B cell (primary cell): Measurements from ENCODE around the gene EHBP1L1. TPM values are rescaled to one million over a fixed set of nuclear protein-coding genes. Genes with fewer than 3 reads are reported as not detected.
A peak's percentile ranks its signal among the peaks of the same experiment; 100 is the strongest.

ENCODE experiments used
- ATAC-seq: fragments of 200-7000 bp; cut with Tn5 transposase; one replicate; pipeline ENCODE4 v1.10.0; 2021; ENCODE audit warnings: low read depth, mild to moderate bottlenecking, moderate number of reproducible peaks, moderate library complexity
- CTCF ChIA-PET: fragments of 350-600 bp; sonication (Branson Sonifier 250); formaldehyde crosslinking; loops from one replicate; lab custom pipeline; 2021; ENCODE audit warnings: antibody characterized with exemption, inconsistent platforms; lab: Charles Lee
- POLR2A ChIA-PET: fragments of 350-600 bp; sonication (Branson Sonifier 250); formaldehyde crosslinking; loops from one replicate; lab custom pipeline; 2021; ENCODE audit warnings: antibody characterized with exemption; lab: Charles Lee
- DNase-seq: peaks from one replicate; pipeline ENCODE4 v3.0.0; 2013
- H2AFZ ChIP-seq: 2 replicates; pipeline ENCODE4 v1.6.1; 2012; ENCODE audit warnings: mild to moderate bottlenecking, low read depth, low read length; ENCODE audit not compliant: insufficient read depth, poor library complexity, severe bottlenecking
- H3K27ac ChIP-seq, 2 donors: 1 replicate in 1 of 2; 2 replicates in 1 of 2; pipeline ENCODE4 v1.5.1; 2012 to 2013; ENCODE audit warnings: low read length in 2 of 2, mild to moderate bottlenecking in 2 of 2, moderate library complexity in 1 of 2
- H3K27me3 ChIP-seq, 4 experiments: fragments of 200-600 bp in 1 of 4; sonication (generic) in 1 of 4; replicated peaks in 1 of 4; 1 replicate in 2 of 4; 2 replicates in 2 of 4; pipeline versions ENCODE4 v1.6.1 to v1.7.0; 2013 to 2016; ENCODE audit warnings: low read length in 3 of 4, mild to moderate bottlenecking in 2 of 4, mixed read lengths in 1 of 4, moderate library complexity in 1 of 4; ENCODE audit not compliant: insufficient read depth in 4 of 4, control insufficient read depth in 3 of 4; ENCODE audit errors: control extremely low read depth in 1 of 4
- H3K36me3 ChIP-seq, 2 experiments: replicated peaks in 1 of 2; 1 replicate in 1 of 2; 2 replicates in 1 of 2; pipeline versions ENCODE4 v1.6.1 to v1.7.1; 2013; ENCODE audit warnings: low read length in 1 of 2; ENCODE audit not compliant: insufficient read depth in 2 of 2, control insufficient read depth in 1 of 2; ENCODE audit errors: control extremely low read depth in 1 of 2, extremely low read depth in 1 of 2
- H3K4me1 ChIP-seq, 2 donors: fragments of 200-600 bp in 1 of 2; sonication (generic) in 1 of 2; 1 replicate in 1 of 2; 2 replicates in 1 of 2; pipeline versions ENCODE4 v1.5.1 to v1.6.1; 2013 to 2017; ENCODE audit warnings: low read length in 2 of 2; ENCODE audit not compliant: control insufficient read depth in 2 of 2, insufficient read depth in 2 of 2
- H3K4me2 ChIP-seq: replicated peaks from 2 replicates; pipeline ENCODE3; 2012; ENCODE audit warnings: mild to moderate bottlenecking, low read depth, low read length; ENCODE audit not compliant: poor library complexity, severe bottlenecking
- H3K4me3 ChIP-seq, 5 experiments: fragments of 200-600 bp in 1 of 5; sonication (generic) in 1 of 5; 1 replicate in 3 of 5; 2 replicates in 2 of 5; pipeline versions ENCODE4 v1.5.1 to v1.7.0; 2011 to 2016; ENCODE audit warnings: low read length in 4 of 5, mild to moderate bottlenecking in 4 of 5, low read depth in 2 of 5, control low read depth in 1 of 5, moderate library complexity in 1 of 5; ENCODE audit not compliant: insufficient read depth in 1 of 5; ENCODE audit errors: control extremely low read depth in 1 of 5, extremely low read depth in 1 of 5
- H3K79me2 ChIP-seq: fragments of 200-600 bp; sonication (generic); one replicate; pipeline ENCODE4 v1.6.0; 2016; ENCODE audit warnings: low read length; ENCODE audit not compliant: control insufficient read depth, insufficient read depth
- H3K9ac ChIP-seq: fragments of 200-600 bp; sonication (generic); 2 replicates; pipeline ENCODE4 v1.6.1; 2017; ENCODE audit warnings: mild to moderate bottlenecking, low read length, moderate library complexity
- H3K9me3 ChIP-seq, 3 donors: one replicate each; pipeline versions ENCODE4 v1.6.1 to v1.7.1; 2013; ENCODE audit warnings: low read length in 2 of 3; ENCODE audit not compliant: control insufficient read depth in 2 of 3, insufficient read depth in 1 of 3; ENCODE audit errors: control extremely low read depth in 1 of 3
- H4K20me1 ChIP-seq: 2 replicates; pipeline ENCODE4 v1.6.0; 2012; ENCODE audit warnings: mild to moderate bottlenecking, low read length; ENCODE audit not compliant: insufficient read depth, control insufficient read depth, poor library complexity, severe bottlenecking
- H3K27ac Mint-ChIP-seq: one replicate; pipeline ENCODE4 v1.8.0; 2021; ENCODE audit warnings: mixed read lengths
- H3K27me3 Mint-ChIP-seq: one replicate; pipeline ENCODE4 v1.8.0; 2021; ENCODE audit warnings: mixed read lengths
- H3K4me1 Mint-ChIP-seq: one replicate; pipeline ENCODE4 v1.8.0; 2021; ENCODE audit warnings: mixed read lengths
- H3K4me3 Mint-ChIP-seq: one replicate; pipeline ENCODE4 v1.8.0; 2021; ENCODE audit warnings: mixed read lengths
- H3K9me3 Mint-ChIP-seq: one replicate; pipeline ENCODE4 v1.8.0; 2022; ENCODE audit warnings: mixed read lengths; ENCODE audit not compliant: insufficient read depth
- EZH2 ChIP-seq: IDR thresholded peaks from 2 replicates; pipeline ENCODE4 v1.6.1; 2012; ENCODE audit warnings: borderline replicate concordance, low read depth, mild to moderate bottlenecking, moderate library complexity, low read length; ENCODE audit not compliant: insufficient read depth, poor library complexity, severe bottlenecking
- WGBS: methylation state at CpG from one replicate; pipeline ENCODE4 v1.1.5; 2013; ENCODE audit warnings: missing lambda C conversion rate; ENCODE audit not compliant: insufficient coverage; 5-methylcytosine and 5-hydroxymethylcytosine counted together
- intact Hi-C: fragments of 100-400 bp; cut with micrococcal nuclease; formaldehyde crosslinking; loops from one replicate; pipeline ENCODE4 v1.10.0; 2022
- polyA plus RNA-seq: library from polyadenylated mRNA; depleted of rRNA; stranded (reverse); fragments of >200 nt; gene quantifications from 2 replicates; pipeline ENCODE4 v1.2.3, GENCODE V29; 2012
- total RNA-seq, 2 donors: library from RNA; stranded (reverse); fragments of 120-200 nt in 1 of 2; gene quantifications; 1 replicate in 1 of 2; 2 replicates in 1 of 2; pipeline versions ENCODE4 v1.2.3 to v1.2.4, GENCODE V29; 2013 to 2022
- TF ChIP-seq, protein P1 (sequence below): fragments of 200-600 bp; IDR thresholded peaks from one replicate; pipeline ENCODE4 v1.8.0; 2022; ENCODE audit warnings: antibody characterized with exemption, mild to moderate bottlenecking

EHBP1L1 gene
- total and polyA plus RNA-seq, 2 donors (not counting 1 experiment from before 2014, with no cell fraction given), result 202 to 279 TPM

DNA sequence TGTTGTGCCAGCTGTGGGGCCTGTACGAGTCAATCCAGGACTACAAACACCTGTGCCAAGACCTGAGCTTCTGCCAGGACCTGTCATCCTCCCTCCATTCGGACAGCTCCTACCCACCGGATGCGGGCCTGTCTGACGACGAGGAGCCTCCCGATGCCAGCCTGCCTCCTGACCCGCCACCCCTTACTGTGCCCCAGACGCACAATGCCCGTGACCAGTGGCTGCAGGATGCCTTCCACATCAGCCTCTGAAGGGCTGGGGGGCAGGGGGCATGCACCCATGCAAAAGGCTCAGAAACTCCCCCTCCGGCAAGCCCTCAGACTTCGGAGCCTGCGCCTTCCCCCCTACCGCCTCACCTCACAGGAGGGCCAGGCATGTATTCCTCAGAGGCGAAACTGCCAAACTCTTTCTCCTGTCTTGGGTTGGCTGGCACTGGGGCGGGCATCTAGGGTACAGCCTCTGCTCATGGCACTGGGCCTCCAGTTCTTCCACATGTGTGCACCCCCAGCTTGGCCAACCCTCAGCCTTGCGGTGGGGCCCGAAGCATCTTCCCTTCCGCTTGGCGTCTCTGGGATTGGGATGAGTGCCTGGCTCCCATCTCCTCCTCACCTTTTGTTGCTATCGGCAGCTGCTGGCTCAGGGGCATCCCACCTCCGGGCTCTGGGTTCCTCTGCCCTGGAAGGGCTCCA is 2.3 kb upstream of the EHBP1L1 start:
- Histone ChIP-seq H3K4me1 (peaks cover 51 to 76% of the 10 kb centered on the region in 2 donors), H3K9me3 (no peaks in the 10 kb centered on the region), H3K9ac (peak overlapping the region; percentile 83), H2AFZ (no peak overlapping the region), H3K4me2 (peak overlapping the region; percentile 100), H3K79me2 (peaks cover 42% of the 10 kb centered on the region), H4K20me1 (peaks cover 40% of the 10 kb centered on the region), H3K36me3 (peaks cover 0 to 4% of the 10 kb centered on the region in 2 experiments), H3K27ac (peak overlapping the region; percentile 85 to 93), H3K4me3 (peak overlapping the region; percentile 42 to 83 (median 70)), H3K27me3 (no peaks in the 10 kb centered on the region)
- peak overlapping the region; percentile 95 for H3K27ac Mint-ChIP-seq
- CTCF ChIA-PET, result interaction anchor here (0.9 to 5.1 kb wide), 6 partner anchors 8 to 40 kb away, joined by 3 to 86 read pairs (median 27); partner anchors contain the start of genes KCNK7 and MAP3K11
- no peak for ATAC-seq
- TF ChIP-seq, protein P1, sequence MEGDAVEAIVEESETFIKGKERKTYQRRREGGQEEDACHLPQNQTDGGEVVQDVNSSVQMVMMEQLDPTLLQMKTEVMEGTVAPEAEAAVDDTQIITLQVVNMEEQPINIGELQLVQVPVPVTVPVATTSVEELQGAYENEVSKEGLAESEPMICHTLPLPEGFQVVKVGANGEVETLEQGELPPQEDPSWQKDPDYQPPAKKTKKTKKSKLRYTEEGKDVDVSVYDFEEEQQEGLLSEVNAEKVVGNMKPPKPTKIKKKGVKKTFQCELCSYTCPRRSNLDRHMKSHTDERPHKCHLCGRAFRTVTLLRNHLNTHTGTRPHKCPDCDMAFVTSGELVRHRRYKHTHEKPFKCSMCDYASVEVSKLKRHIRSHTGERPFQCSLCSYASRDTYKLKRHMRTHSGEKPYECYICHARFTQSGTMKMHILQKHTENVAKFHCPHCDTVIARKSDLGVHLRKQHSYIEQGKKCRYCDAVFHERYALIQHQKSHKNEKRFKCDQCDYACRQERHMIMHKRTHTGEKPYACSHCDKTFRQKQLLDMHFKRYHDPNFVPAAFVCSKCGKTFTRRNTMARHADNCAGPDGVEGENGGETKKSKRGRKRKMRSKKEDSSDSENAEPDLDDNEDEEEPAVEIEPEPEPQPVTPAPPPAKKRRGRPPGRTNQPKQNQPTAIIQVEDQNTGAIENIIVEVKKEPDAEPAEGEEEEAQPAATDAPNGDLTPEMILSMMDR, result no peak
- no peak for TF ChIP-seq EZH2
- 53% methylated on average over 22 of the region's 22 CpGs for WGBS
- intact Hi-C loops, result loop anchor here (1.0 to 10.0 kb wide), 6 partner anchors 15 to 829 kb away; partner anchors contain the start of genes BANF1, CFL1, EIF1AD and PCNX3
- H3K4me3 Mint-ChIP-seq, result peak overlapping the region; percentile 98
- no peaks in the 10 kb centered on the region for H3K27me3 Mint-ChIP-seq
- POLR2A ChIA-PET, result interaction anchor here (1.1 to 7.5 kb wide), 8 partner anchors 14 to 170 kb away, joined by 3 to 53 read pairs (median 7); partner anchors contain the start of genes KAT5, MAP3K11 and PCNX3
- H3K4me1 Mint-ChIP-seq, result peaks cover 78% of the 10 kb centered on the region
- no peaks in the 10 kb centered on the region for H3K9me3 Mint-ChIP-seq
- no peak for DNase-seq
